ENCODE data around the gene SLC6A11. TPM values are rescaled to one million over a fixed set of nuclear protein-coding genes. Genes with fewer than 3 reads are reported as not detected.

SLC6A11 gene
- total and polyA plus RNA-seq, 2 of the 8 experiments (the other 6 are each of a cell fraction or from before 2014, with no cell fraction given): 0.78 to 1.5 TPM

GRCh38 chr3:10822708-10823515 lies 6.9 kb downstream of the SLC6A11 start:
- Histone ChIP-seq H4K91ac (replicated peaks; ENCODE audit: insufficient read length, low read length) (no peak overlapping the region), H4K5ac (ENCODE audit: insufficient read length, low read depth, low read length) (no peak overlapping the region), H3K4me2 (ENCODE audit: insufficient read depth in 1 of 2, low read depth in 2 of 2, low read length in 2 of 2) (no peak overlapping the region), H2BK15ac (ENCODE audit: low read length) (no peak overlapping the region), H3K4me3 (ENCODE audit: extremely low read depth in 1 of 4, insufficient read depth in 2 of 4, low read depth in 3 of 4, low read length in 4 of 4) (no peak overlapping the region), H2AK5ac (ENCODE audit: low read depth, low read length) (no peak overlapping the region), H3K79me2 (ENCODE audit: control insufficient read depth in 1 of 2, insufficient read depth in 2 of 2, low read length in 2 of 2) (no peaks in the 10 kb centered on the region), H2BK120ac (replicated peaks; ENCODE audit: low read depth, low read length) (no peak overlapping the region), H3K36me3 (ENCODE audit: control insufficient read depth in 2 of 4, insufficient read depth in 4 of 4, low read length in 3 of 4) (no peaks in the 10 kb centered on the region), H4K8ac (ENCODE audit: extremely low read depth, insufficient read depth, low read length) (no peak overlapping the region), H3K14ac (ENCODE audit: insufficient read length) (no peak overlapping the region), H3K23ac (ENCODE audit: insufficient read length) (no peak overlapping the region), H4K20me1 (replicated peaks in 1 of 2; ENCODE audit: control insufficient read depth in 1 of 2, insufficient read depth in 2 of 2, low read length in 2 of 2) (no peaks in the 10 kb centered on the region), H3K79me1 (ENCODE audit: low read depth, low read length) (no peaks in the 10 kb centered on the region), H2AFZ (ENCODE audit: low read length) (no peak overlapping the region), H3K4ac (replicated peaks; ENCODE audit: insufficient read length, low read depth, low read length) (no peak overlapping the region), H3K27ac (ENCODE audit: low read depth, low read length) (no peak overlapping the region), H3K18ac (ENCODE audit: extremely low read depth, low read length) (no peak overlapping the region), H2BK12ac (ENCODE audit: low read depth, low read length) (no peak overlapping the region), H3K9ac (replicated peaks in 1 of 4; ENCODE audit: extremely low read depth in 1 of 4, low read depth in 3 of 4, low read length in 3 of 4) (no peak overlapping the region), H2BK5ac (ENCODE audit: low read depth, low read length) (no peak overlapping the region), H3K23me2 (ENCODE audit: low read depth, low read length) (no peaks in the 10 kb centered on the region), H3K4me1 (replicated peaks in 1 of 4; ENCODE audit: control insufficient read depth in 3 of 4, insufficient read depth in 4 of 4, low read length in 3 of 4) (no peaks in the 10 kb centered on the region), H3K27me3 (replicated peaks in 1 of 4; ENCODE audit: control insufficient read depth in 3 of 4, extremely low read depth in 1 of 4, insufficient read depth in 3 of 4, low read length in 3 of 4) (no peaks in the 10 kb centered on the region; a peak in 1 of 7 replicates), H3K9me3 (ENCODE audit: insufficient read depth in 2 of 2, low read depth in 1 of 2, low read length in 1 of 2) (no peaks in the 10 kb centered on the region), H3K56ac (replicated peaks; ENCODE audit: insufficient read length, low read depth, low read length) (no peak overlapping the region), H2BK20ac (ENCODE audit: low read length) (no peak overlapping the region)
- FAIRE-seq (no peak), DNase-seq (ENCODE audit: low read depth in 1 of 2, low spot score in 2 of 2) (no peak)
- POLR2A ChIA-PET (ENCODE audit: partially characterized antibody): no interaction called here
- CTCF ChIA-PET (ENCODE audit: partially characterized antibody): interaction anchor here (0.6 to 1.5 kb wide), 5 partner anchors 15 to 119 kb away, joined by 3 read pairs; no protein-coding TSS in a partner anchor
- 89% methylated on average over 5 of the region's 5 CpGs; no CpG with 5 or more reads in 1 of the 2 experiments for WGBS, 2 experiments (ENCODE audit: extremely low coverage in 1 of 2, insufficient coverage in 1 of 2, insufficient read length in 1 of 2, insufficient replicate concordance in 2 of 2, low coverage in 1 of 2, low lambda C conversion rate in 2 of 2, missing lambda C conversion rate in 1 of 2)
- TF ChIP-seq RNF2 (IDR thresholded peaks at IDR 0.05; ENCODE audit: borderline replicate concordance, low read depth, low read length, missing control alignments, poor library complexity, severe bottlenecking) (no peak), TEAD4 (IDR thresholded peaks at IDR 0.05; ENCODE audit: low read depth, low read length) (no peak), YY1 (IDR thresholded peaks at IDR 0.05; ENCODE audit: low read depth, low read length) (no peak), TAF1 (IDR thresholded peaks at IDR 0.05; ENCODE audit: low read depth, low read length) (no peak), ATF2 (IDR thresholded peaks at IDR 0.05; ENCODE audit: low read length) (no peak)

All from H1 (cell line).